CD14-positive monocyte (primary cell): ENCODE measurements around the gene CACNG3. TPM values are rescaled to one million over a fixed set of nuclear protein-coding genes. Genes with fewer than 3 reads are reported as not detected.
"Not testable (repeated sequence)": the region's sequence is repeated elsewhere in the genome, so short reads cannot be mapped to it uniquely, and the experiment has no call there.

ENCODE experiments used
- DNase-seq, 3 donors: peaks; one replicate each; pipeline ENCODE4 v3.0.0-alpha.2; 2011 to 2022
- H2AFZ ChIP-seq: 2 replicates; pipeline ENCODE4 v1.6.0; 2012; ENCODE audit warnings: mild to moderate bottlenecking, low read depth, low read length, inconsistent platforms; ENCODE audit not compliant: insufficient read depth, poor library complexity, severe bottlenecking
- H3K27ac ChIP-seq, 2 donors: 1 replicate in 1 of 2; 2 replicates in 1 of 2; pipeline ENCODE4 v1.5.1; 2012 to 2013; ENCODE audit warnings: low read length in 2 of 2, control low read depth in 1 of 2, inconsistent platforms in 1 of 2, low read depth in 1 of 2, mild to moderate bottlenecking in 1 of 2
- H3K27me3 ChIP-seq, 2 donors: one replicate each; pipeline versions ENCODE4 v1.6.0 to v1.6.1; 2011 to 2013; ENCODE audit warnings: low read length in 2 of 2; ENCODE audit not compliant: control insufficient read depth in 2 of 2, insufficient read depth in 2 of 2
- H3K36me3 ChIP-seq, 2 donors: replicated peaks in 1 of 2; 1 replicate in 1 of 2; 2 replicates in 1 of 2; pipeline versions ENCODE4 v1.5.1 to v1.6.1; 2012 to 2013; ENCODE audit warnings: low read length in 2 of 2, control low read depth in 1 of 2, inconsistent platforms in 1 of 2, mild to moderate bottlenecking in 1 of 2; ENCODE audit not compliant: insufficient read depth in 2 of 2, control insufficient read depth in 1 of 2
- H3K4me1 ChIP-seq, 2 donors: 1 replicate in 1 of 2; 2 replicates in 1 of 2; pipeline versions ENCODE4 v1.5.1 to v1.6.1; 2012 to 2013; ENCODE audit warnings: low read length in 2 of 2, control low read depth in 1 of 2, inconsistent platforms in 1 of 2, mild to moderate bottlenecking in 1 of 2, moderate library complexity in 1 of 2; ENCODE audit not compliant: insufficient read depth in 2 of 2, control insufficient read depth in 1 of 2
- H3K4me2 ChIP-seq: replicated peaks from 2 replicates; pipeline ENCODE3; 2012; ENCODE audit warnings: low read length, moderate library complexity, mild to moderate bottlenecking; ENCODE audit not compliant: poor library complexity, severe bottlenecking; ENCODE audit errors: extremely low read depth
- H3K4me3 ChIP-seq, 3 experiments: fragments of 200-600 bp in 1 of 3; sonication (generic) in 1 of 3; replicated peaks in 1 of 3; 1 replicate in 2 of 3; 2 replicates in 1 of 3; pipeline ENCODE4 v1.5.1; 2011 to 2013; ENCODE audit warnings: low read length in 3 of 3, mild to moderate bottlenecking in 3 of 3, control low read depth in 2 of 3, low read depth in 2 of 3, inconsistent platforms in 1 of 3, moderate library complexity in 1 of 3
- H3K79me2 ChIP-seq: 2 replicates; pipeline ENCODE4 v1.6.0; 2012; ENCODE audit warnings: mild to moderate bottlenecking, control low read depth, inconsistent platforms, low read length, moderate library complexity; ENCODE audit not compliant: insufficient read depth
- H3K9ac ChIP-seq: 2 replicates; pipeline ENCODE4 v1.6.0; 2017; ENCODE audit warnings: low read length, mild to moderate bottlenecking; ENCODE audit not compliant: insufficient read depth, poor library complexity, severe bottlenecking
- H3K9me3 ChIP-seq, 2 donors: replicated peaks in 1 of 2; 1 replicate in 1 of 2; 2 replicates in 1 of 2; pipeline versions ENCODE4 v1.5.1 to v1.6.1; 2012 to 2013; ENCODE audit warnings: low read length in 2 of 2, control low read depth in 1 of 2; ENCODE audit not compliant: control insufficient read depth in 1 of 2, insufficient read depth in 1 of 2
- H4K20me1 ChIP-seq: 2 replicates; pipeline ENCODE4 v1.6.0; 2012; ENCODE audit warnings: mild to moderate bottlenecking, low read length, control low read depth, moderate library complexity; ENCODE audit not compliant: insufficient read depth
- H3K27ac Mint-ChIP-seq, 7 donors: one replicate each; pipeline ENCODE4 v1.8.0; 2020; ENCODE audit warnings: mild to moderate bottlenecking in 7 of 7, mixed read lengths in 7 of 7, moderate library complexity in 6 of 7, inconsistent platforms in 2 of 7
- H3K27me3 Mint-ChIP-seq, 3 donors: one replicate each; pipeline ENCODE4 v1.8.0; 2021 to 2022; ENCODE audit warnings: low read depth in 3 of 3, mild to moderate bottlenecking in 3 of 3, mixed read lengths in 3 of 3, moderate library complexity in 3 of 3, inconsistent platforms in 1 of 3
- H3K36me3 Mint-ChIP-seq, 2 donors: one replicate each; pipeline ENCODE4 v1.8.0; 2020; ENCODE audit warnings: mixed read lengths in 2 of 2, inconsistent platforms in 1 of 2, mild to moderate bottlenecking in 1 of 2
- H3K4me1 Mint-ChIP-seq: one replicate; pipeline ENCODE4 v1.8.0; 2020; ENCODE audit warnings: mild to moderate bottlenecking, mixed read lengths
- H3K4me3 Mint-ChIP-seq, 2 donors: one replicate each; pipeline ENCODE4 v1.8.0; 2020; ENCODE audit warnings: mild to moderate bottlenecking in 2 of 2, mixed read lengths in 2 of 2, moderate library complexity in 1 of 2
- H3K9me3 Mint-ChIP-seq, 7 donors: one replicate each; pipeline ENCODE4 v1.8.0; 2020 to 2022; ENCODE audit warnings: mixed read lengths in 7 of 7, mild to moderate bottlenecking in 6 of 7, moderate library complexity in 6 of 7, inconsistent platforms in 2 of 7
- WGBS: methylation state at CpG from one replicate; pipeline ENCODE4 v1.1.5; 2013; ENCODE audit warnings: missing lambda C conversion rate; ENCODE audit not compliant: insufficient coverage; 5-methylcytosine and 5-hydroxymethylcytosine counted together
- intact Hi-C, 2 donors: fragments of 100-400 bp; cut with micrococcal nuclease; formaldehyde crosslinking; loops; one replicate each; pipeline versions ENCODE4 v1.15.0 to v1.15.1; 2023
- polyA plus RNA-seq, 3 donors: library from polyadenylated mRNA; depleted of rRNA in 1 of 3; unstranded in 2 of 3; stranded (reverse) in 1 of 3; fragments of 300-500 nt in 2 of 3; fragments of >200 nt in 1 of 3; fragmentation: Illumina TruSeq in 2 of 3; gene quantifications; 1 replicate in 2 of 3; 2 replicates in 1 of 3; pipeline ENCODE4 v1.2.3, GENCODE V29; 2012 to 2021
- TF ChIP-seq, protein P1 (sequence below): fragments of 200-600 bp; IDR thresholded peaks from one replicate; pipeline ENCODE4 v1.8.0; 2022; ENCODE audit warnings: antibody characterized with exemption, mild to moderate bottlenecking

CACNG3 gene
- polyA plus RNA-seq, 3 donors = not detected

- TF ChIP-seq, protein P1, sequence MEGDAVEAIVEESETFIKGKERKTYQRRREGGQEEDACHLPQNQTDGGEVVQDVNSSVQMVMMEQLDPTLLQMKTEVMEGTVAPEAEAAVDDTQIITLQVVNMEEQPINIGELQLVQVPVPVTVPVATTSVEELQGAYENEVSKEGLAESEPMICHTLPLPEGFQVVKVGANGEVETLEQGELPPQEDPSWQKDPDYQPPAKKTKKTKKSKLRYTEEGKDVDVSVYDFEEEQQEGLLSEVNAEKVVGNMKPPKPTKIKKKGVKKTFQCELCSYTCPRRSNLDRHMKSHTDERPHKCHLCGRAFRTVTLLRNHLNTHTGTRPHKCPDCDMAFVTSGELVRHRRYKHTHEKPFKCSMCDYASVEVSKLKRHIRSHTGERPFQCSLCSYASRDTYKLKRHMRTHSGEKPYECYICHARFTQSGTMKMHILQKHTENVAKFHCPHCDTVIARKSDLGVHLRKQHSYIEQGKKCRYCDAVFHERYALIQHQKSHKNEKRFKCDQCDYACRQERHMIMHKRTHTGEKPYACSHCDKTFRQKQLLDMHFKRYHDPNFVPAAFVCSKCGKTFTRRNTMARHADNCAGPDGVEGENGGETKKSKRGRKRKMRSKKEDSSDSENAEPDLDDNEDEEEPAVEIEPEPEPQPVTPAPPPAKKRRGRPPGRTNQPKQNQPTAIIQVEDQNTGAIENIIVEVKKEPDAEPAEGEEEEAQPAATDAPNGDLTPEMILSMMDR = no peak
- no CpG with 5 or more reads among the region's 5 CpGs for WGBS
Measured at GRCh38 chr16:24298548-24299167, 42.5 kb downstream of the CACNG3 start.

DNA sequence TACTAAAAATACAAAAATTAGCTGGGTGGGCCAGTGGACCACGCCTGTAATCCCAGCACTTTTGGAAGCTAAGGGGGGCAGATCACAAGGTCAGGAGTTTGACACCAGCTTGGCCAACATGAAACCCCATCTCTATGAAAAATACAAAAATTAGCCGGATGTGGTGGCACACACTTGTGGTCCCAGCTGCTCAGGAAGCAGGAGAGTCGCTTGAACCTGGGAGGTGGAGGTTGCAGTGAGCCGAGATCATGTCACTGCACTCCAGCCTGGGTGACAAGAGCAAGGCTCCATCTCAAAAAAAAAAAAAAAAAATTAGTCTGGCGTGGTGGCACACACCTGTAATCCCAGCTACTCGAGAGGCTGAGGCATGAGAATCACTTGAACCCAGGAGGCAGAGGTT, 44.6 kb downstream of the CACNG3 start:
- H3K4me1 ChIP-seq, H3K4me3 ChIP-seq, H3K9me3 Mint-ChIP-seq, H3K4me2 ChIP-seq, intact Hi-C loops, H2AFZ ChIP-seq, H3K36me3 Mint-ChIP-seq, H3K9me3 ChIP-seq, H4K20me1 ChIP-seq, H3K27ac ChIP-seq, H3K4me3 Mint-ChIP-seq, H3K27me3 ChIP-seq, DNase-seq, H3K36me3 ChIP-seq, H3K9ac ChIP-seq, H3K4me1 Mint-ChIP-seq, H3K79me2 ChIP-seq, H3K27ac Mint-ChIP-seq: not testable (repeated sequence)
- 90% methylated on average over 4 of the region's 6 CpGs for WGBS
- H3K27me3 Mint-ChIP-seq = peaks cover 3 to 14% (median 7%) of the 10 kb centered on the region in 3 donors

More at GRCh38 chr16:24298548-24299167, 42.5 kb downstream of the CACNG3 start:
- Histone ChIP-seq H3K27ac (no peak overlapping the region), H2AFZ (no peak overlapping the region), H3K27me3 (peaks cover 0 to 2% of the 10 kb centered on the region in 2 donors), H3K4me2 (no peak overlapping the region), H3K4me3 (no peak overlapping the region), H3K79me2 (no peaks in the 10 kb centered on the region), H4K20me1 (no peaks in the 10 kb centered on the region), H3K36me3 (no peaks in the 10 kb centered on the region), H3K9ac (no peak overlapping the region), H3K9me3 (no peaks in the 10 kb centered on the region), H3K4me1 (no peaks in the 10 kb centered on the region)
- no peak overlapping the region for H3K4me3 Mint-ChIP-seq
- no peaks in the 10 kb centered on the region for H3K36me3 Mint-ChIP-seq
- peaks cover 4 to 15% (median 7%) of the 10 kb centered on the region in 3 donors for H3K27me3 Mint-ChIP-seq
- no peaks in the 10 kb centered on the region for H3K4me1 Mint-ChIP-seq
- peaks cover 0 to 5% (median 2%) of the 10 kb centered on the region in 7 donors for H3K9me3 Mint-ChIP-seq
- no peak for DNase-seq
- intact Hi-C loops = no loop called here
- H3K27ac Mint-ChIP-seq = no peak overlapping the region
